ENCODE measurements around the gene TRIP4. TPM values are rescaled to one million over a fixed set of nuclear protein-coding genes. Genes with fewer than 3 reads are reported as not detected.
A peak's percentile ranks its signal among the peaks of the same experiment; 100 is the strongest.
"Not testable (repeated sequence)": the region's sequence is repeated elsewhere in the genome, so short reads cannot be mapped to it uniquely, and the experiment has no call there.

TRIP4 gene
- total and polyA plus RNA-seq, 2 donors (not counting 1 experiment from before 2014, with no cell fraction given), result 13.9 to 30.2 TPM

DNA sequence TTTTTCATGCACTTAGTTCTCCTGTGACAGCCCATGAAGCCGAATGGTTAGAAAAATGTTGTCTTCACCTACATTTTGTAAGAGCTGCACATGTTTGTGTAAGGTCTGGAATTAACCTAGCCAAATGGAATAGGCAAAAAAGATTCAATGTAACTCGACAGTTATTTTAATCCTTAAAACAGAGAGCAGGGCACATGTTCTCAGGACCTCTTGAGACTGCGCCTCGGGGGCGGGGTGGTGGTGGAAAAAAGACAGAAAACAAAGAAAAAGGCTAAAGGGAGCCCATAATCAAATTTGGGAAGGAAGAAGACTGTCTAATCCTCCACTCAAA lies 31.0 kb upstream of the TRIP4 start:
- Histone ChIP-seq H3K27ac (ENCODE audit: insufficient read depth, low read length) (peak overlapping the region; percentile 31), H3K9me3 (ENCODE audit: control insufficient read depth, insufficient read depth, low read depth, low read length) (no peaks in the 10 kb centered on the region), H3K79me2 (ENCODE audit: control insufficient read depth, insufficient read depth, low read length) (peaks cover 32% of the 10 kb centered on the region), H3K4me1 (ENCODE audit: control insufficient read depth, extremely low read depth, insufficient read depth, low read length) (no peaks in the 10 kb centered on the region), H3K4me2 (ENCODE audit: extremely low read depth, insufficient read depth, low read length) (peak overlapping the region; percentile 90), H3K36me3 (ENCODE audit: control insufficient read depth, insufficient read depth, low read length) (peaks cover 2% of the 10 kb centered on the region), H3K4me3 (replicated peaks in 1 of 4; ENCODE audit: control extremely low read depth in 1 of 4, insufficient read depth in 1 of 4, low read depth in 3 of 4, low read length in 4 of 4) (peak overlapping the region; percentile 70 to 88 (median 81)), H3K27me3 (ENCODE audit: control insufficient read depth, insufficient read depth, low read length) (no peaks in the 10 kb centered on the region), H3K9ac (ENCODE audit: insufficient read depth, low read length) (no peak overlapping the region), H2AFZ (ENCODE audit: low read length) (peak overlapping the region; percentile 87), H4K20me1 (ENCODE audit: control insufficient read depth, extremely low read depth, insufficient read depth, low read length) (no peaks in the 10 kb centered on the region)
- no peak for DNase-seq (ENCODE audit: low read depth in 2 of 2)
- TF ChIP-seq EZH2 (IDR thresholded peaks at IDR 0.05; ENCODE audit: low read length, missing control alignments), result no peak
- TF ChIP-seq, protein P1, sequence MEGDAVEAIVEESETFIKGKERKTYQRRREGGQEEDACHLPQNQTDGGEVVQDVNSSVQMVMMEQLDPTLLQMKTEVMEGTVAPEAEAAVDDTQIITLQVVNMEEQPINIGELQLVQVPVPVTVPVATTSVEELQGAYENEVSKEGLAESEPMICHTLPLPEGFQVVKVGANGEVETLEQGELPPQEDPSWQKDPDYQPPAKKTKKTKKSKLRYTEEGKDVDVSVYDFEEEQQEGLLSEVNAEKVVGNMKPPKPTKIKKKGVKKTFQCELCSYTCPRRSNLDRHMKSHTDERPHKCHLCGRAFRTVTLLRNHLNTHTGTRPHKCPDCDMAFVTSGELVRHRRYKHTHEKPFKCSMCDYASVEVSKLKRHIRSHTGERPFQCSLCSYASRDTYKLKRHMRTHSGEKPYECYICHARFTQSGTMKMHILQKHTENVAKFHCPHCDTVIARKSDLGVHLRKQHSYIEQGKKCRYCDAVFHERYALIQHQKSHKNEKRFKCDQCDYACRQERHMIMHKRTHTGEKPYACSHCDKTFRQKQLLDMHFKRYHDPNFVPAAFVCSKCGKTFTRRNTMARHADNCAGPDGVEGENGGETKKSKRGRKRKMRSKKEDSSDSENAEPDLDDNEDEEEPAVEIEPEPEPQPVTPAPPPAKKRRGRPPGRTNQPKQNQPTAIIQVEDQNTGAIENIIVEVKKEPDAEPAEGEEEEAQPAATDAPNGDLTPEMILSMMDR (conservative IDR thresholded peaks at IDR 0.05 in 1 of 2, IDR thresholded peaks at IDR 0.05 in 1 of 2; ENCODE audit: low read depth in 1 of 2, low read length in 2 of 2), result no peak

DNA sequence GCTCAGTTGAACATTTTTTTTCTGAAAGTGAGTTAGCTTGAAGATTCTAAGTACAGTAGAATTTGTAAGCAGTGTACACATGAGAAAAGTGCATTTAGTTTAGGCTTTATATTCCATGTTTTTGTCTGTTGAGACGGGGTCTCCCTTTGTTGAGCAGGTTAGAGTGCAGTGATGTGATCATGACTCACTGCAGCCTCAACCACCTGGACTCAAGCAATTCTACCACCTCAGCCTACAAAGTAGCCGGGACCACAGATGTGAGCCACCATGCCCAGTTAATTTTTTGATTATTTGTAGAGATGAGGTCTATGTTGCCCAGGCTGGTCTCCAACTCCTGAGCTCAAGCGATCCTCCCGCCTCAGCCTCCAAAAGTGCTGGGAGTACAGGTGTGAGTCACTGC lies 26.4 kb upstream of the TRIP4 start:
- Histone ChIP-seq H3K9ac (ENCODE audit: insufficient read depth, low read length) (no peak overlapping the region), H2AFZ (ENCODE audit: low read length) (no peak overlapping the region), H4K20me1 (ENCODE audit: control insufficient read depth, extremely low read depth, insufficient read depth, low read length) (no peaks in the 10 kb centered on the region), H3K4me1 (ENCODE audit: control insufficient read depth, extremely low read depth, insufficient read depth, low read length) (no peaks in the 10 kb centered on the region), H3K79me2 (ENCODE audit: control insufficient read depth, insufficient read depth, low read length) (no peaks in the 10 kb centered on the region), H3K36me3 (ENCODE audit: control insufficient read depth, insufficient read depth, low read length) (peaks cover 2% of the 10 kb centered on the region), H3K4me3 (replicated peaks in 1 of 4; ENCODE audit: control extremely low read depth in 1 of 4, insufficient read depth in 1 of 4, low read depth in 3 of 4, low read length in 4 of 4) (no peak overlapping the region), H3K27me3 (ENCODE audit: control insufficient read depth, insufficient read depth, low read length) (no peaks in the 10 kb centered on the region), H3K4me2 (ENCODE audit: extremely low read depth, insufficient read depth, low read length) (no peak overlapping the region), H3K27ac (ENCODE audit: insufficient read depth, low read length) (no peak overlapping the region), H3K9me3 (ENCODE audit: control insufficient read depth, insufficient read depth, low read depth, low read length) (no peaks in the 10 kb centered on the region)
- DNase-seq (ENCODE audit: low read depth in 2 of 2), result no peak
- no peak for TF ChIP-seq EZH2 (IDR thresholded peaks at IDR 0.05; ENCODE audit: low read length, missing control alignments)
- TF ChIP-seq, protein P1 (conservative IDR thresholded peaks at IDR 0.05 in 1 of 2, IDR thresholded peaks at IDR 0.05 in 1 of 2; ENCODE audit: low read depth in 1 of 2, low read length in 2 of 2), result no peak

DNA sequence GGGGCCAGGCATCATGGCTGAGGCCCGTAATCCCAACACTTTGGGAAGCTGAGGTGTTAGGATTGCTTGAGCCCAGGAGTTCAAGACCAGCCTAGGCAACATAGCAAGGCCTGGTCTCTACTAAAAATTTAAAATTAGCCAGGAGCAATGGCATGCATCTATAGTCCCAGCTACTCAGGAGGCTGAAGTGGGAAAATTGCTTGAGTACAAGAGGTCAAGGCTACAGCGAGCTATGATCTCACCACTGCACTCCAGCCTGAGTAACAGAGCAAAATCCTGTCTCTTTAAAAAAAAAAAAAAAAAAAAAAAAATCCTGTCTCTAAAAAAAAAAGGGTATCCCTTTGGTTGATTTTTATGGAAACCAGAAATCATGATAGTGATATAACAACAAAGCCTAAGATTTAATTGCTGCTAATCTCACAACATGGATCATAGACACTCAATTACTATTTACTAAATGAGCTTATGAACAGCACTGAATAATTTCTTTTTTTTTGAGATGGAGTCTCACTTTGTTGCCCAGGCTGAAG lies 18.5 kb upstream of the TRIP4 start:
- H3K79me2 ChIP-seq (ENCODE audit: control insufficient read depth, insufficient read depth, low read length), result peaks cover 1% of the 10 kb centered on the region
- no peaks in the 10 kb centered on the region for H3K4me1 ChIP-seq (ENCODE audit: control insufficient read depth, extremely low read depth, insufficient read depth, low read length)
- no peak overlapping the region for H3K4me2 ChIP-seq (ENCODE audit: extremely low read depth, insufficient read depth, low read length)
- no peak for TF ChIP-seq EZH2 (IDR thresholded peaks at IDR 0.05; ENCODE audit: low read length, missing control alignments)
- H3K9me3 ChIP-seq (ENCODE audit: control insufficient read depth, insufficient read depth, low read depth, low read length), result no peaks in the 10 kb centered on the region
- H2AFZ ChIP-seq (ENCODE audit: low read length), result no peak overlapping the region
- H3K4me3 ChIP-seq (replicated peaks in 1 of 4; ENCODE audit: control extremely low read depth in 1 of 4, insufficient read depth in 1 of 4, low read depth in 3 of 4, low read length in 4 of 4), result no peak overlapping the region
- no peaks in the 10 kb centered on the region for H3K36me3 ChIP-seq (ENCODE audit: control insufficient read depth, insufficient read depth, low read length)
- no peak overlapping the region for H3K9ac ChIP-seq (ENCODE audit: insufficient read depth, low read length)
- no peaks in the 10 kb centered on the region for H4K20me1 ChIP-seq (ENCODE audit: control insufficient read depth, extremely low read depth, insufficient read depth, low read length)
- no peaks in the 10 kb centered on the region for H3K27me3 ChIP-seq (ENCODE audit: control insufficient read depth, insufficient read depth, low read length)
- H3K27ac ChIP-seq (ENCODE audit: insufficient read depth, low read length), result no peak overlapping the region
- DNase-seq (ENCODE audit: low read depth in 2 of 2), result peak in 1 of 2 donors; percentile 32

DNA sequence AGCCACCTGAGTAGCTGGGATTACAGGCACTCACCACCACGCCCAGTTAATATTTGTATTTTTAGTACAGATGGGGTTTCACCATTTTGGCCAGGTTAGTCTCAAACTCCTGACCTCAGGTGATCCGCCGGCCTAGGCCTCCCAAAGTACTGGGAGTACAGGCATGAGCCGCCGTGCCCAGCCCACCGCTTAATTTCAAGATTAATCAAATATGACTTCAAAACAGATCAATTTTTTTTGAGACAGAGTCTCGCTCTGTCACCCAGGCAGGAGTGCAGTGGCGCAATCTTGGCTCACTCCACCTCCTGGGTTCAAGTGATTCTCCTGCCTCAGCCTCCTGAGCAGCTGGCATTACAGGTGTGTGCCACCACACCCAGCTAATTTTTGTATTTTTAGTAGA lies 16.3 kb upstream of the TRIP4 start:
- H4K20me1 ChIP-seq (ENCODE audit: control insufficient read depth, extremely low read depth, insufficient read depth, low read length); H3K9me3 ChIP-seq (ENCODE audit: control insufficient read depth, insufficient read depth, low read depth, low read length); H3K9ac ChIP-seq (ENCODE audit: insufficient read depth, low read length); H3K4me2 ChIP-seq (ENCODE audit: extremely low read depth, insufficient read depth, low read length); H3K27me3 ChIP-seq (ENCODE audit: control insufficient read depth, insufficient read depth, low read length); H3K36me3 ChIP-seq (ENCODE audit: control insufficient read depth, insufficient read depth, low read length); H3K27ac ChIP-seq (ENCODE audit: insufficient read depth, low read length); DNase-seq (ENCODE audit: low read depth in 2 of 2); H3K4me3 ChIP-seq (replicated peaks in 1 of 4; ENCODE audit: control extremely low read depth in 1 of 4, insufficient read depth in 1 of 4, low read depth in 3 of 4, low read length in 4 of 4); H2AFZ ChIP-seq (ENCODE audit: low read length); H3K4me1 ChIP-seq (ENCODE audit: control insufficient read depth, extremely low read depth, insufficient read depth, low read length); H3K79me2 ChIP-seq (ENCODE audit: control insufficient read depth, insufficient read depth, low read length): not testable (repeated sequence)

Data from fibroblast of lung (primary cell).